Pancreas (tissue), 10 donors: Measurements from ENCODE around the gene PDE6C. TPM values are rescaled to one million over a fixed set of nuclear protein-coding genes. Genes with fewer than 3 reads are reported as not detected.
"Not testable (repeated sequence)": the region's sequence is repeated elsewhere in the genome, so short reads cannot be mapped to it uniquely, and the experiment has no call there.

Experiments used
- ATAC-seq, 4 donors: fragments of 200-7000 bp; cut with Tn5 transposase; one replicate each; pipeline versions ENCODE4 v1.8.0 to v1.9.1; 2020; ENCODE audit warnings: mild to moderate bottlenecking in 4 of 4, moderate library complexity in 4 of 4
- DNase-seq, 6 donors: peaks; one replicate each; pipeline ENCODE4 v3.0.0-alpha.2; 2020
- FAIRE-seq: peaks from 2 replicates; lab custom pipeline; 2012; peaks lifted over from hg19 to GRCh38; lab: Jason Lieb, UNC
- H3K27ac ChIP-seq, 4 donors: fragments of 200-600 bp; sonication (generic); 1 replicate in 3 of 4; 2 replicates in 1 of 4; pipeline versions ENCODE4 v1.5.0 to v1.8.0; 2020
- H3K27me3 ChIP-seq, 4 donors: fragments of 200-600 bp; one replicate each; pipeline ENCODE4 v1.8.0; 2021
- H3K36me3 ChIP-seq, 3 donors: fragments of 200-600 bp; sonication (generic) in 1 of 3; one replicate each; pipeline versions ENCODE4 v1.5.0 to v1.8.0; 2020 to 2021
- H3K4me1 ChIP-seq, 3 donors: fragments of 200-600 bp; one replicate each; pipeline ENCODE4 v1.8.0; 2021
- H3K4me3 ChIP-seq, 4 donors: fragments of 200-600 bp; sonication (generic) in 2 of 4; one replicate each; pipeline versions ENCODE4 v1.5.0 to v1.8.0; 2020 to 2021
- H3K9me3 ChIP-seq, 4 donors: fragments of 200-600 bp; one replicate each; pipeline ENCODE4 v1.8.0; 2021
- WGBS, 2 donors: extraction: QIAGEN DNeasy Blood & Tissue Kit; methylation state at CpG; one replicate each; pipeline ENCODE4 v1.1.7; 2013; 5-methylcytosine and 5-hydroxymethylcytosine counted together
- intact Hi-C, 3 donors: fragments of 100-400 bp; cut with DNase I; formaldehyde crosslinking; loops; one replicate each; pipeline versions ENCODE4 v1.11.1 to v1.14.2; 2022
- polyA plus RNA-seq, 2 donors: library from polyadenylated mRNA; stranded (reverse); fragments of 200-250 nt; gene quantifications; one replicate each; pipeline ENCODE4 v1.2.3, GENCODE V29; 2013
- total RNA-seq, 6 donors: library from RNA; stranded (reverse); fragmentation: NEBNext Ultra II Directional in 4 of 6; extraction: Animal tissue kit (Norgen Biotek cat#: 25700) in 4 of 6; gene quantifications; one replicate each; pipeline versions ENCODE4 v1.2.1 to v1.2.4, GENCODE V29; 2021 to 2023
- TF ChIP-seq, protein P1 (sequence below), 4 donors: fragments of 200-600 bp; sonication (generic) in 3 of 4; IDR thresholded peaks; one replicate each; pipeline versions ENCODE4 v1.5.0 to v1.8.0; 2021; ENCODE audit warnings: antibody characterized with exemption in 4 of 4
- donor health status: healthy with polysubstance abuse.
- donor health status: DM: no; HTN: no; CAD: no; lungs with moderate emphysema.
- donor health status: DM: no; HTN: no; CAD: no.
- donor health status: control.
- donor health status: control.
- donor health status: Bipolar disorder and iron deficiency.
- donor health status: DM: yes; HTN: yes; CAD: no.
- donor health status: DM: no; HTN: no; CAD: no.
- donor health status: DM: no; HTN: no; CAD: no.
- donor health status: DM: yes; HTN: yes; CAD: no.

The PDE6C gene
- total and polyA plus RNA-seq, 8 donors, result not detected

DNA sequence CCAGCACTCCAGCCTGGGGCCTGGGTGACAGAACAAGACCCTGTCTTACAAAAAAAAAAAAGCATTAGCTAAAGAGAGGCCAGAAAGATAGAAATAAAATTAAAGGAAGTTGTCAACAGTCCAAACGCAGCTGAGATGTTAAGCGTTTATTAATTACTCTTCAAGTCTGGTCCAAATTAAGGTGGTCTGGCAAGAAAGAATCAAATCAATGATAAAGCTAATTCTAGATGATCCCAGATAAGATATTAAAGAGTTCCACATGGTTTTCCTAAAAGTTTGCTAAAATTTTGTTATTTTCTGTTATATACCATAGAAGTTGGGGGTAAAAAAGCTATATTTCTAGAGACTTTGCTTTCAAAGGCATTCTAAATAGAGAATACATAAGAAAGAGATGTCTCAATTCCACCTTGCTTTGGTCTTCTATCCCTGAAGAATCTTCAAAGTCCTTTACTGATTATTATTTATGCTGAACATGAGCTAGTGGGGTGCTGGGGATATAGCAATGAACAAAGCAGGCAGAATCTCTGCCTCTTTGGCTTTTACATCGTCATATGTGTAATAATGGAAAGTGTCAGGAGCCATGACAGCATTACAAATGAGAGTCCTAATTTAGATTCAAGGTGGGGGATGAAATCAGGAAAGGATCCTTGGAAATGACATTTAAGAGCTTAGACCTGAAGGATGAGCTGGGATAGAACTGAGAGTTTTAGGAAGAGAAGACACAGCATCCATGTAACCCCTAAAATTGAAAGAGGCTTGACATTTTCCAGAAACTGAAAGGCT is 66.7 kb downstream of the PDE6C start:
- TF ChIP-seq, protein P1, sequence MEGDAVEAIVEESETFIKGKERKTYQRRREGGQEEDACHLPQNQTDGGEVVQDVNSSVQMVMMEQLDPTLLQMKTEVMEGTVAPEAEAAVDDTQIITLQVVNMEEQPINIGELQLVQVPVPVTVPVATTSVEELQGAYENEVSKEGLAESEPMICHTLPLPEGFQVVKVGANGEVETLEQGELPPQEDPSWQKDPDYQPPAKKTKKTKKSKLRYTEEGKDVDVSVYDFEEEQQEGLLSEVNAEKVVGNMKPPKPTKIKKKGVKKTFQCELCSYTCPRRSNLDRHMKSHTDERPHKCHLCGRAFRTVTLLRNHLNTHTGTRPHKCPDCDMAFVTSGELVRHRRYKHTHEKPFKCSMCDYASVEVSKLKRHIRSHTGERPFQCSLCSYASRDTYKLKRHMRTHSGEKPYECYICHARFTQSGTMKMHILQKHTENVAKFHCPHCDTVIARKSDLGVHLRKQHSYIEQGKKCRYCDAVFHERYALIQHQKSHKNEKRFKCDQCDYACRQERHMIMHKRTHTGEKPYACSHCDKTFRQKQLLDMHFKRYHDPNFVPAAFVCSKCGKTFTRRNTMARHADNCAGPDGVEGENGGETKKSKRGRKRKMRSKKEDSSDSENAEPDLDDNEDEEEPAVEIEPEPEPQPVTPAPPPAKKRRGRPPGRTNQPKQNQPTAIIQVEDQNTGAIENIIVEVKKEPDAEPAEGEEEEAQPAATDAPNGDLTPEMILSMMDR (IDR thresholded peaks at IDR 0.05), result no peak
- ATAC-seq, result no peak
- WGBS, 2 donors, result 84 to 86% methylated on average over 3 of the region's 3 CpGs
- no peak for FAIRE-seq
- no peaks in the 10 kb centered on the region for H3K9me3 ChIP-seq
- intact Hi-C loops, result no loop called here
- no peak overlapping the region for H3K4me3 ChIP-seq
- H3K27me3 ChIP-seq, result no peaks in the 10 kb centered on the region
- H3K4me1 ChIP-seq, result no peaks in the 10 kb centered on the region
- DNase-seq, result no peak
- H3K27ac ChIP-seq, result no peak overlapping the region
- H3K36me3 ChIP-seq, result peaks cover 0 to 28% (median 5%) of the 10 kb centered on the region in 3 donors

DNA sequence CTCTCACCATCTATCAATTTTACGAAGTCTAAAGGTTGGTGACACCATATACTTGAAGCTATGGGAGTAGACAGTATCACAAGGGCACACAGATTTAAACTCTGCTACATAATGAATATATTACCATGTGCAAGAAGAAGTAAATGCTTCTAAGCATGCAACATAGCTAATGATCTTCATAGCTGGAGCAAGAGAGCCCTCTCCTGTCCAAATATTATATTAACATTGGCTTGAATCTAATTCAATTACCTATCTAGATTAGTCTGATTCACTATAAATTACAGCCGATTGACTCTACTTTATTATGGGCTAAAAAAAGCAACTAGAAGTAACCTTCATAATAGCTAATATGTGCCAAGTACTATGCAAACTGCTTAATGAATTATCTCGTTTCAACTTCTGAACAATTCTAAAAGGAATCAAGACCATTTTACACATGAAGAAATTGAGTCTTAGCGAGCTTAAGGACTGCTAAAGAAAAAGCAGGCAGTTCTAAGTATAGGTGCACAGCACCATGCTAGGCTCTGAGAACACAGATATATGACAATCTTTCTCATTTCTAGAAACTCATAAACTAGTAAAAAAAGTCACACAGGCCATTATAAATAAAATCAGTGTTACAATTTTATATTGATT is 68.2 kb downstream of the PDE6C start:
- 56 to 63% methylated on average over 4 of the region's 4 CpGs for whole genome bisulfite sequencing, 2 donors
- no peak overlapping the region for H3K27ac ChIP-seq
- TF ChIP-seq, protein P1 (IDR thresholded peaks at IDR 0.05), result peak in 1 of 4 donors; percentile 13
- no peak overlapping the region for H3K4me3 ChIP-seq
- peak in 3 of 4 donors; percentile 74 to 79 (median 76) for ATAC-seq
- no peaks in the 10 kb centered on the region for H3K9me3 ChIP-seq
- no peak for DNase-seq
- no peaks in the 10 kb centered on the region for H3K27me3 ChIP-seq
- peak; percentile 51 for FAIRE-seq
- peaks cover 0 to 21% (median 0%) of the 10 kb centered on the region in 3 donors for H3K36me3 ChIP-seq
- intact Hi-C loops, result no loop called here
- no peaks in the 10 kb centered on the region for H3K4me1 ChIP-seq

DNA sequence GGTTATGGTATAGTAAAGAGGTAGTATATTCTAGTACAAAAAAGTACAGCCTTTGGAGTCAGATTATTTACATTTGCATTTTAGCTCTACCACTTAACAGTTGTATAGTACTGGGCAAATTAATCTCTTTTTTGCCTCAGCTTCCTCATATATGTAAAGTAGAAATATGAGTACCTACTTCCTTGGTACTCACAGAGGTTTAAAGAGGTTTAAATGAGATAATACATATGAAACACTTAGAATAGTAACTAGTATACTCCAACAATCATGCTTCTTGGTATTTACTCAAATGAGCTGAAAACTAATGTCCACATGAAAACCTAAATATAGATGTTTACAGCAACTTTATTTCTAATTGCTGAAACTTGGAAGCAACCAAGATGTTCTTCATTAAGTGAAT is 75.4 kb downstream of the PDE6C start:
- ATAC-seq (no peak), FAIRE-seq (no peak), DNase-seq (no peak)
- Histone ChIP-seq H3K36me3 (peaks cover 0 to 14% (median 6%) of the 10 kb centered on the region in 3 donors), H3K27ac (no peak overlapping the region), H3K9me3 (no peaks in the 10 kb centered on the region), H3K4me1 (no peaks in the 10 kb centered on the region), H3K4me3 (no peak overlapping the region), H3K27me3 (no peaks in the 10 kb centered on the region)
- intact Hi-C loops, result no loop called here
- TF ChIP-seq, protein P1 (IDR thresholded peaks at IDR 0.05), result no peak

DNA sequence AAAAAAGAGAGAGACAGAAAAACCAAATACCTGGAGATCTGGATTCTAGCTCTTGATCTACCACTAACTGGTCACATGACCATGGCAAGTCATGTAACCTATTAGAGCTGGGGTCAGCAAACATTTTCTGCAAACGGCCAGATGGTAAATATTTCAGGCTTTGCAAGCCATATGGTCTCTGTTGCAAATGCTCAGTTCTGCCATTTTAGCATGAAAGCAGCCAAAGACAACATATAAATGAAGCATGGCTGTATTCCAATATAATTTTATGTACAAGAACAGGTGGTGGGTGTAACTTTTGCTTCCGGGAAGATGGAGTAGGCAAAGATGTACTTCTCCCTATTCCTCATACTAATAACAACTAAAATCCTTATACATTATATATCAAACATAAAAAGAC is 83.4 kb downstream of the PDE6C start:
- 63 to 69% methylated on average over 2 of the region's 2 CpGs for WGBS, 2 donors
- peaks cover 0 to 38% (median 6%) of the 10 kb centered on the region in 3 donors for H3K36me3 ChIP-seq

DNA sequence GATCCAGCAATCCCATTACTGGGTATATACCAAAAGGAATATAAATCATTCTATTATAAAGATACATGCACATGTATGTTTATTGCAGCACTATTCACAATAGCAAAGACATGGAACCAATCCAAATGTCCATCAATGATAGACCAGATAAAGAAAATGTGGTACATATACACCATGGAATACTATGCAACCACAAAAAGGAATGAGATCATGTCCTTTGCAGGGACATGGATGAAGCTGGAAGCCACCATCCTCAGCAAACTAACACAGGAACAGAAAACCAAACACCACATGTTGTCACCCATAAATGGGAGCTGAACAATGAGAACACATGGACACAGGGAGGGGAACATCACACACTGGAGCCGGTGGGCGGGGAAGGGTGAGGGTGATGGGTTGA is 84.2 kb downstream of the PDE6C start:
- Histone ChIP-seq H3K36me3 (peaks cover 0 to 32% (median 4%) of the 10 kb centered on the region in 3 donors), H3K4me1 (peaks cover 0 to 11% (median 0%) of the 10 kb centered on the region in 3 donors)
- DNase-seq, FAIRE-seq, H3K4me3 ChIP-seq, H3K9me3 ChIP-seq, ATAC-seq, H3K27me3 ChIP-seq, intact Hi-C loops, H3K27ac ChIP-seq: not testable (repeated sequence)
- 96 to 97% methylated on average over 2 of the region's 2 CpGs for WGBS, 2 donors

More for the DNA sequence above, 83.4 kb downstream of the PDE6C start:
- Histone ChIP-seq H3K9me3 (no peaks in the 10 kb centered on the region), H3K27ac (no peak overlapping the region), H3K27me3 (no peaks in the 10 kb centered on the region), H3K4me1 (peaks cover 0 to 3% (median 0%) of the 10 kb centered on the region in 3 donors), H3K4me3 (no peak overlapping the region)
- ATAC-seq (no peak), FAIRE-seq (no peak), DNase-seq (no peak)
- TF ChIP-seq, protein P1 (IDR thresholded peaks at IDR 0.05), result no peak
- intact Hi-C loops, result no loop called here
